Measurements from ENCODE around the gene NKTR. TPM values are rescaled to one million over a fixed set of nuclear protein-coding genes. Genes with fewer than 3 reads are reported as not detected.
A peak's percentile ranks its signal among the peaks of the same experiment; 100 is the strongest.

Gene NKTR
- total and polyA plus RNA-seq, 9 of the 15 experiments (the other 6 are each of a cell fraction or from before 2014, with no cell fraction given) = 19.7 to 123 (median 92.6) TPM

GRCh38 chr3:42635111-42635510 lies 34.6 kb downstream of the NKTR start (continued):
- TF ChIP-seq ATF3 (IDR thresholded peaks at IDR 0.05) (peak; percentile 90), ATF3 (CRISPR knock-in tag; conservative IDR thresholded peaks at IDR 0.05) (no peak; the same call in 1 of the 2 replicates), FOSL1 (tag; conservative IDR thresholded peaks at IDR 0.05) (peak; percentile 95), KDM1A (IDR thresholded peaks at IDR 0.05) (peak; percentile 23 to 47; a peak in 1 of 4 replicates), FOXJ2 (tag; IDR thresholded peaks at IDR 0.05) (0 out of 2 replicates have a peak, but pooled peaks have one; percentile 26), TEAD4 (IDR thresholded peaks at IDR 0.05; ENCODE audit: low read length) (peak; percentile 52), TEAD4 (CRISPR knock-in tag; IDR thresholded peaks at IDR 0.05; ENCODE audit: borderline replicate concordance) (no peak), MYBL2 (IDR thresholded peaks at IDR 0.05; ENCODE audit: low read depth) (peak; percentile 12; the same call in 1 of the 2 replicates), MYBL2 (CRISPR knock-in tag; IDR thresholded peaks at IDR 0.05; ENCODE audit: borderline replicate concordance) (no peak), CC2D1A (IDR thresholded peaks at IDR 0.05) (peak; percentile 15; the same call in 1 of the 2 replicates), SMC3 (conservative IDR thresholded peaks at IDR 0.05; ENCODE audit: insufficient read depth, low read depth, low read length) (0 out of 2 replicates have a peak, but pooled peaks have one; percentile 20), SMARCA4 (IDR thresholded peaks at IDR 0.05) (peak; percentile 83), PKNOX1 (IDR thresholded peaks at IDR 0.05) (peak; percentile 31; the same call in 1 of the 2 replicates), DEAF1 (CRISPR knock-in tag; IDR thresholded peaks at IDR 0.05) (peak; percentile 46), CTCF (IDR thresholded peaks at IDR 0.05 in 2 of 3, conservative IDR thresholded peaks at IDR 0.05 in 1 of 3; ENCODE audit: insufficient read depth in 2 of 3, low read depth in 1 of 3, low read length in 3 of 3) (peak; percentile 33 to 69 (median 42); a peak in 4 of 6 replicates), CBFA2T3 (IDR thresholded peaks at IDR 0.05) (0 out of 2 replicates have a peak, but pooled peaks have one; percentile 18), ZBTB11 (CRISPR knock-in tag; IDR thresholded peaks at IDR 0.05) (no peak), NONO (IDR thresholded peaks at IDR 0.05; ENCODE audit: low read depth in 2 of 2, low read length in 1 of 2) (0 out of 4 replicates have a peak, but pooled peaks of 1 of the 2 experiments have one; percentile 43), LCOR (CRISPR knock-in tag; IDR thresholded peaks at IDR 0.05) (no peak), NFE2 (IDR thresholded peaks at IDR 0.05; ENCODE audit: low read depth) (peak; percentile 55)

All from K562 (cell line).